ENCODE measurements around the gene KAZN. TPM values are rescaled to one million over a fixed set of nuclear protein-coding genes. Genes with fewer than 3 reads are reported as not detected.

KAZN gene
- total and polyA plus RNA-seq, 4 donors = 7.6 to 18.8 (median 11.2) TPM

DNA sequence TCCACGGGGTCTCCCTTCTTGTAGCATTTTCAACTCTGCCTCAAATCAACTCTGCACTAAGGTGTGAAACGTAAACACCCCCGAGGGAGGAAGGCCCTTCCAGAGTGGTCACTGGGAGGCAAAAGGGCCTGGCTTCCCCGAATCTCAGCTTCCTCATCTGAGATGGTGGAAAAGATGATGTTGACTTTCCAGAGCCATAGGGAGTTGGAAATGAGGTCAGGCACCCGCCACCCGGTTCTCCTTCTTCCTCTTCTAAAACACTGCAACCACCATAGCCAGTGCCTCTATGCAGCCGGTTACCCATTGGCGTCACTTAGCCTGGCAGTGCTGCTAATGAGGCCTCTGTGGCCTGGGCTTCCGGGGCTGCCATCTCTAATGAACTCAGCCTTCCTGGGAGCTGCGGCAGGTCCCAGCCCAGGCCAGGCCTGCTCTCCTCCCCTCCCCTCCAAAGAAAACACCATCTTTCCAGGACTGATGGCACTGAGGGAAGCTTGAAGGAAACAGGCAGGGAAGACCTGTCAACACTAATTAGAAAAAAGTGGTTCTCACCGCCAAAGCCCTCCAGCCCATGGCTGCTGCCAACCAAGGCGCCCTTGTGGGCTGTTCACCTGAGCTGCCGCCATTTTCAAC is 175.0 kb downstream of the KAZN start:
- ATAC-seq (ENCODE audit: insufficient read depth, low FRiP score) (no peak), DNase-seq (no peak)
- no peaks in the 10 kb centered on the region for H3K4me1 ChIP-seq (ENCODE audit: control insufficient read depth in 5 of 5, insufficient read depth in 5 of 5, low read length in 5 of 5)
- H3K9ac ChIP-seq (ENCODE audit: insufficient read depth in 1 of 2, low read length in 2 of 2) = no peak overlapping the region
- no peak overlapping the region for H3K27ac ChIP-seq (ENCODE audit: low read depth in 1 of 2, low read length in 1 of 2)
- no peaks in the 10 kb centered on the region for H3K36me3 ChIP-seq (ENCODE audit: control insufficient read depth in 4 of 4, insufficient read depth in 4 of 4, low read length in 4 of 4)
- no peak overlapping the region for H3K4me3 ChIP-seq
- no peaks in the 10 kb centered on the region for H3K27me3 ChIP-seq (ENCODE audit: control insufficient read depth in 3 of 3, insufficient read depth in 3 of 3, low read length in 2 of 3)
- H3K9me3 ChIP-seq (ENCODE audit: control insufficient read depth in 4 of 4, insufficient read depth in 3 of 4, low read length in 3 of 4) = peaks cover 0 to 2% (median 0%) of the 10 kb centered on the region in 4 donors
- TF ChIP-seq, protein P1, sequence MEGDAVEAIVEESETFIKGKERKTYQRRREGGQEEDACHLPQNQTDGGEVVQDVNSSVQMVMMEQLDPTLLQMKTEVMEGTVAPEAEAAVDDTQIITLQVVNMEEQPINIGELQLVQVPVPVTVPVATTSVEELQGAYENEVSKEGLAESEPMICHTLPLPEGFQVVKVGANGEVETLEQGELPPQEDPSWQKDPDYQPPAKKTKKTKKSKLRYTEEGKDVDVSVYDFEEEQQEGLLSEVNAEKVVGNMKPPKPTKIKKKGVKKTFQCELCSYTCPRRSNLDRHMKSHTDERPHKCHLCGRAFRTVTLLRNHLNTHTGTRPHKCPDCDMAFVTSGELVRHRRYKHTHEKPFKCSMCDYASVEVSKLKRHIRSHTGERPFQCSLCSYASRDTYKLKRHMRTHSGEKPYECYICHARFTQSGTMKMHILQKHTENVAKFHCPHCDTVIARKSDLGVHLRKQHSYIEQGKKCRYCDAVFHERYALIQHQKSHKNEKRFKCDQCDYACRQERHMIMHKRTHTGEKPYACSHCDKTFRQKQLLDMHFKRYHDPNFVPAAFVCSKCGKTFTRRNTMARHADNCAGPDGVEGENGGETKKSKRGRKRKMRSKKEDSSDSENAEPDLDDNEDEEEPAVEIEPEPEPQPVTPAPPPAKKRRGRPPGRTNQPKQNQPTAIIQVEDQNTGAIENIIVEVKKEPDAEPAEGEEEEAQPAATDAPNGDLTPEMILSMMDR (IDR thresholded peaks at IDR 0.05; ENCODE audit: control extremely low read depth, extremely low read depth) = no peak
- 83 to 86% methylated on average over 13 of the region's 13 CpGs for WGBS, 2 donors

DNA sequence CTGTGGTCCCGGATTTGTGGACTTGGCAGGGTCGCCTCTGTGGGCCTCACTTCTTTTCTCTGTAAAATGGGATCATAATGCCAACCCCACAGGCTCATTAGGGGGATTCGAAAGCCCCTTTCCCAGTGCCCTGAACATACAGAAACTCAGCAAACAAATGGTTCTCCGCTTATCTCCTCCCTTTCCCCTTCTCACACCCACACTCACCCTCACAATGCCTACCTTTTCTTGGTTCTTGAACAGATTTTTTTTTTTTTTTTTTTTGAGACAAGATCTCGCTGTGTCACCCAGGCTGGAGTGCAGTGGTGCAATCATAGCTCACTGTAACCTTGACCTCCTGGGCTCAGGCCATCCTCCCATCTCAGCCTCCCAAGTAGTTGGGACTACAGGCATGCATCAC is 175.7 kb downstream of the KAZN start:
- no peak overlapping the region for H3K27ac ChIP-seq (ENCODE audit: low read depth in 1 of 2, low read length in 1 of 2)
- peaks cover 0 to 1% (median 0%) of the 10 kb centered on the region in 5 donors for H3K4me1 ChIP-seq (ENCODE audit: control insufficient read depth in 5 of 5, insufficient read depth in 5 of 5, low read length in 5 of 5)
- no peak for DNase-seq
- no peaks in the 10 kb centered on the region for H3K27me3 ChIP-seq (ENCODE audit: control insufficient read depth in 3 of 3, insufficient read depth in 3 of 3, low read length in 2 of 3)
- TF ChIP-seq, protein P1 (IDR thresholded peaks at IDR 0.05; ENCODE audit: control extremely low read depth, extremely low read depth) = no peak
- H3K9ac ChIP-seq (ENCODE audit: insufficient read depth in 1 of 2, low read length in 2 of 2) = no peak overlapping the region
- ATAC-seq (ENCODE audit: insufficient read depth, low FRiP score) = no peak
- no peak overlapping the region for H3K4me3 ChIP-seq
- 77 to 94% methylated on average over 5 of the region's 5 CpGs for WGBS, 2 donors
- H3K9me3 ChIP-seq (ENCODE audit: control insufficient read depth in 4 of 4, insufficient read depth in 3 of 4, low read length in 3 of 4) = no peaks in the 10 kb centered on the region
- no peaks in the 10 kb centered on the region for H3K36me3 ChIP-seq (ENCODE audit: control insufficient read depth in 4 of 4, insufficient read depth in 4 of 4, low read length in 4 of 4)

DNA sequence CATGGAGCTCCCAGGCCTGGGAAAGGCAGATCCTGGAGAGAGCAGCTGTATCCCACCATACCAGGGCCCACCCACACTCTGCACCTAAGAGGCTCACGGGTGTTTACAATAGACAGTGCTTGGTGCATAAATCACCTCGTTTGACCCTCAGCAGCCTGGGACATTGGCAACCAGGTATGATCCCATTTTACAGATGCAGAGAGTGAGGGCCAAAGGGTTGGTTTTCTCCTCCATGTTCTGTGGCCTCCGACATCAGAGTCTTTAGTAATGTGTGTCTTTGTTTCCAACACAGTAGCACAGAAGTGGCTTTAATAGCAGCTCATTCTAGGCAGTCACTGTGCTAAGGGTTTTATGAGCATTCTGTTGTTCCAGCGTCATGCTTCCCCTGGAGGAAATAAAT is 176.5 kb downstream of the KAZN start:
- DNase-seq (no peak), ATAC-seq (ENCODE audit: insufficient read depth, low FRiP score) (no peak)
- Histone ChIP-seq H3K27ac (ENCODE audit: low read depth in 1 of 2, low read length in 1 of 2) (no peak overlapping the region), H3K9ac (ENCODE audit: insufficient read depth in 1 of 2, low read length in 2 of 2) (no peak overlapping the region), H3K4me3 (no peak overlapping the region), H3K4me1 (ENCODE audit: control insufficient read depth in 5 of 5, insufficient read depth in 5 of 5, low read length in 5 of 5) (peaks cover 0 to 5% (median 0%) of the 10 kb centered on the region in 5 donors), H3K9me3 (ENCODE audit: control insufficient read depth in 4 of 4, insufficient read depth in 3 of 4, low read length in 3 of 4) (no peaks in the 10 kb centered on the region), H3K36me3 (ENCODE audit: control insufficient read depth in 4 of 4, insufficient read depth in 4 of 4, low read length in 4 of 4) (no peaks in the 10 kb centered on the region), H3K27me3 (ENCODE audit: control insufficient read depth in 3 of 3, insufficient read depth in 3 of 3, low read length in 2 of 3) (no peaks in the 10 kb centered on the region)
- WGBS, 2 donors = 83 to 90% methylated on average over 4 of the region's 4 CpGs
- TF ChIP-seq, protein P1 (IDR thresholded peaks at IDR 0.05; ENCODE audit: control extremely low read depth, extremely low read depth) = no peak

DNA sequence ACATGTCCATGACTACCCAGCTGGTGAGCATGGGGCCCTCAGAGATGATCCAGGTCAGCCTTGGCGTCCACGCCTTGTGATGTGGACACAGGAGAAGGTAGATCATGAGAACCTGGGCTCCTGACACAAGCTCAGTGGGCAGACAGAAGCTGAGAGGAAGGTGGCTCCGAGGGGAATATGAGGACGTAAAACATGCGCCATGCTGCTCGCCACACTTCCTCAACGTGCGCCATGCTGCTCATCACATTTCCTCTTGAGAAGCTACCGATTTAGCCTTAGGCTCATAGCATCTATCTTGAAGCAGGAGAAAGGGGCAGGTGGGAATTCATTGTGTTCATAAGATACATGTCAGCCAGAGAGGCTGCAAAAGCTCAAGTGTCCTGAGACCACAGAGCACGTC is 176.9 kb downstream of the KAZN start:
- Histone ChIP-seq H3K9ac (ENCODE audit: insufficient read depth in 1 of 2, low read length in 2 of 2) (no peak overlapping the region), H3K27ac (ENCODE audit: low read depth in 1 of 2, low read length in 1 of 2) (no peak overlapping the region), H3K36me3 (ENCODE audit: control insufficient read depth in 4 of 4, insufficient read depth in 4 of 4, low read length in 4 of 4) (no peaks in the 10 kb centered on the region), H3K9me3 (ENCODE audit: control insufficient read depth in 4 of 4, insufficient read depth in 3 of 4, low read length in 3 of 4) (no peaks in the 10 kb centered on the region), H3K4me3 (no peak overlapping the region), H3K4me1 (ENCODE audit: control insufficient read depth in 5 of 5, insufficient read depth in 5 of 5, low read length in 5 of 5) (peaks cover 0 to 5% (median 0%) of the 10 kb centered on the region in 5 donors), H3K27me3 (ENCODE audit: control insufficient read depth in 3 of 3, insufficient read depth in 3 of 3, low read length in 2 of 3) (no peaks in the 10 kb centered on the region)
- WGBS, 2 donors = 85 to 87% methylated on average over 10 of the region's 10 CpGs
- TF ChIP-seq, protein P1 (IDR thresholded peaks at IDR 0.05; ENCODE audit: control extremely low read depth, extremely low read depth) = no peak
- DNase-seq (no peak), ATAC-seq (ENCODE audit: insufficient read depth, low FRiP score) (no peak)

Measured in lung (tissue), 12 donors.